GM19035 (cell line): ENCODE measurements around the gene CYSRT1.

ENCODE experiments used
- ATAC-seq: cut with Tn5 transposase; IDR thresholded peaks from one replicate; pipeline ENCODE4 v1.9.1; 2021; ENCODE audit not compliant: unreplicated experiment

The CYSRT1 gene

DNA sequence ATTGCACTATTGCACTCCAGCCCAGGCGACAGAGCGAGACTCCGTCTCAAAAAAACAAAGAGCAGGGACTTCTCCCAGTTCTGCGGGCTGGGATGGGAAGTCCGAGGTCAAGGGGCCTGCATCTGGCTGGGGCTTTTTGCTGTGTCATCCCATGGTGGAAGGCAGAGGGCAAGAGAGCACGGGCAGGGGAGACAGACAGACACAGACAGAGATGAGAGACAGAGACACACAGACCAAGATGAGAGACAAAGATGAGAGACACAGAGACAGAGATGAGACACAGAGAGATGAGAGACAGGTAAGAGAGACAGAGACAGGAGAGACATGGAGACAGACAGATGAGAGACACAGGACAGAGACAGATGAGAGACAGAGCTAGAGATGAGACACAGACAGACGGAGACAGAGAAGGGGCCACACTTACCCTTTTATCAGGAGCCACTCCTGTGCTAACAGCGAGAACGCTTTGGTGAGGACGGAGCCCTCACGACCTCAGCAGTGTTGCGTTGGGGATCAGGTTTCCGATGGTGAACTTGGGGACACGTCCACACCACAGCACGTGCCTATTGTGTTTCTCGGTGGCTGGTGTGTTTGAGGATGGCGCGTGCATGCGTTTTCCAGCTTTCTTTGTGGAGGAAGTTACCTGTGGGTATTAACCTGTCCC, 43.7 kb downstream of the CYSRT1 start:
- no peak for ATAC-seq

DNA sequence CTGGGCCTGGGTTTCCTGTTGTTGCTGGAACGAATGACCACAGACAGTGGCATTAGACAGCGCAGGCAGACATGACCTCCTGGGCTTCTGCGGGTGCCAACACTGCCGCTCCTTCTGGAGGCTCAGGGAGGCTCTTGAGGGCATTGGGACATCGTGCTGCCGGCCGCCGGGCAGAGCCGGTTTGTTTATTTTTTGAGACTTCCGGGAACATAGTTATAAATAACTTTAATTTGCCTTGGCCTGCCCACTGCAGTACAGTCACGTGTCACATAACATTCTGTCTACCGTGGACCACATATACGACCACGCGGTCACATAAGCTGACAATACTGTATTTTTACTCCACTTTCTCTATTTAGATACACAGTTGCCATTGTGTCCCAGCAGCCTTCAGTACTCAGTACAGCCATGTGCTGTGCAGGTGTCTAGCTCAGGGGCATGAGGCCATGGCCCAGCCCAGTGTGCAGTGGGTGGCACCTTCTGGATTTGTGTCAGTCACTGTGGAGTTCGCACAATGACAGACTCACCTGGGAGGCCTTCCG, 44.3 kb downstream of the CYSRT1 start:
- no peak for ATAC-seq

DNA sequence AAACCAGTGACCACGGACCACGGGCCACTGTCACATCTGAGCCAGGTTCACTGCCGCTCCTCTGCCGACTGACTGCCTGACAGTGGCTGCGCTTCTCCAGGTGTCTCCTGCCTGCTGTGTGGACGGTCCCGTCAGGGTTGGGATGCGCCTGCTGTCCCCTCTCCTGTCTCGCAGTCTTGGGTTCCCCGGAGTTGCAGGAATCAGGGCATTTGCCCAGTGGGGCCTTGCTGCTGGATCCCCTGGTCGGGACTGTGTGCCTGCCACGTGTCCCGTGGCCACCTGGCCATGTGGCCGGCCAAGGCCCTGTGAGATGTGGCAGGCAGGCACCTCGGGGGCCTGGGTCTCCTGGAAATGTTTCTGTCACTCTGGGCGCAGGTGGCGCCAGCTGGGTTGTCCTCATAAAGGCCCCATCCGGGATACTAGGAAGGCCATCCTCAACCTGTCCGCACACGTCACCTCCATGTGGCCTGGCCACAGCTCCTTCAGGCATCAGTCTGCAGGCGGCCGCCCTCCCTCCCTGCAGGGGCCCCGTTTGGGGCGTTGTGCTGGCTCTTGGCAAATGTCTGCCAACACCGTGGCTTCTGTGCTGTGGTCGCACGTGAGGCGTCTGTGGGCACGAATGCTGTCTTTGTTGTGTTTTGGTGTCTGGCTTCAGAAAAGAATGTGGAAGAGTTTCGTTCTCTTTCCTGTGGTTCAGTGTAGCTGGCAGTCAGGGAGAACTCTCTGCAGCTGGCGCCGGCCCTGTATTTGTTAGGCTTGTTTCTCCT, 46.1 kb downstream of the CYSRT1 start:
- no peak for ATAC-seq

- no peak for ATAC-seq
Observed at GRCh38 chr9:137271696-137272076, 46.7 kb downstream of the CYSRT1 start.

- no peak for ATAC-seq
Observed at GRCh38 chr9:137272241-137273094, 47.5 kb downstream of the CYSRT1 start.

GRCh38 chr9:137273095-137273490, 48.1 kb downstream of the CYSRT1 start:
- ATAC-seq = no peak

- ATAC-seq = no peak
Observed at GRCh38 chr9:137273611-137274320, 48.8 kb downstream of the CYSRT1 start.

DNA sequence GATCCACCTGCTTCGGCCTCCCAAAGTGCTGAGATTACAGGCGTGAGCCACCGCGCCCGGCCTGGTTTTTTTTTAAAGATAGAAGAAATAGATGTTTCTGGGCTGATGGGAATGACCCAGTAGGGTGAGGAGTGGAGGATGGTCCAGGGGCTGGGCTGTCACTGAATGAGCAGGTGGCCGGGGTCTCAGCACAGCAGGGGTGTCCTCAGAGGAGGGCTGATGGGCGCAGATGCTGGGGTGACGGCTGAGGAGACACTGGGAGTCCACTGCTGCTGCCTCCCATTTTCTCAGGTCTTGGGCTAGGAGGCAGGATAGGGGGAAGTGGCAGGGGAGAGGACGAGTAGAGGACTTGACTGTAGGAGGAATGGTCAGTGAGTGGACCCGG, 50.2 kb downstream of the CYSRT1 start:
- ATAC-seq = no peak
